Testis (tissue), 3 donors: ENCODE results near the gene FAM3B. TPM values are rescaled to one million over a fixed set of nuclear protein-coding genes. Genes with fewer than 3 reads are reported as not detected.

Experiments
- DNase-seq: peaks from one replicate; pipeline ENCODE4 v3.0.0-alpha.2; 2019
- H3K27ac ChIP-seq, 2 donors: fragments of 200-600 bp; sonication (generic); one replicate each; pipeline ENCODE4 v1.5.1; 2019
- H3K27me3 ChIP-seq: fragments of 200-600 bp; sonication (generic); one replicate; pipeline ENCODE4 v1.5.1; 2019
- H3K36me3 ChIP-seq: fragments of 200-600 bp; sonication (generic); one replicate; pipeline ENCODE4 v1.5.1; 2017; ENCODE audit warnings: low read depth; ENCODE audit errors: missing control alignments
- H3K4me1 ChIP-seq: fragments of 200-600 bp; sonication (generic); one replicate; pipeline ENCODE4 v1.5.1; 2019
- H3K4me3 ChIP-seq, 2 donors: fragments of 200-600 bp; sonication (generic); one replicate each; pipeline ENCODE4 v1.5.1; 2017 to 2019
- H3K9me3 ChIP-seq: fragments of 200-600 bp; sonication (generic); one replicate; pipeline ENCODE4 v1.5.1; 2017
- CTCF ChIP-seq, 3 experiments: fragments of 450-650 bp in 2 of 3; fragments of 200-600 bp in 1 of 3; sonication (generic) in 1 of 3; IDR thresholded peaks; one replicate each; pipeline ENCODE4 v1.5.1; 2016 to 2019; ENCODE audit warnings: antibody characterized with exemption in 3 of 3, mild to moderate bottlenecking in 2 of 3, moderate library complexity in 1 of 3
- POLR2A ChIP-seq: fragments of 450-650 bp; IDR thresholded peaks from one replicate; pipeline ENCODE4 v1.6.1; 2017; ENCODE audit warnings: antibody characterized with exemption, mild to moderate bottlenecking, moderate library complexity
- WGBS, 2 donors: methylation state at CpG; one replicate each; pipeline ENCODE4 v1.1.5; 2018; 5-methylcytosine and 5-hydroxymethylcytosine counted together
- intact Hi-C: fragments of 100-400 bp; cut with DNase I; formaldehyde crosslinking; loops from one replicate; pipeline ENCODE4 v1.15.1; 2023; ENCODE audit warnings: low total_unique reads
- polyA plus RNA-seq: library from polyadenylated mRNA; stranded (reverse); fragments of 350-450 nt; fragmentation: Illumina TruSeq; extraction: RNeasy Lipid Tissue Mini Kit (QIAGEN cat#74804); gene quantifications from one replicate; pipeline ENCODE4 v1.2.3, GENCODE V29; 2014; ENCODE audit warnings: low read depth, low replicate concordance; ENCODE audit not compliant: insufficient read depth
- total RNA-seq, 2 donors: library from RNA; depleted of rRNA; stranded (reverse); fragments of >200 nt; gene quantifications; one replicate each; pipeline ENCODE4 v1.2.3, GENCODE V29; 2016

FAM3B gene
- total and polyA plus RNA-seq, 3 donors from 2014 or later = 4.9 to 14.1 (median 9.4) TPM

- WGBS, 2 donors = 79 to 82% methylated on average over 8 of the region's 8 CpGs
- TF ChIP-seq CTCF (IDR thresholded peaks at IDR 0.05) = no peak
- no peak for TF ChIP-seq POLR2A
- H3K9me3 ChIP-seq = no peaks in the 10 kb centered on the region
- DNase-seq = no peak
- intact Hi-C loops = no loop called here
- no peak overlapping the region for H3K4me3 ChIP-seq
- no peaks in the 10 kb centered on the region for H3K4me1 ChIP-seq
- H3K27ac ChIP-seq = no peak overlapping the region
- no peaks in the 10 kb centered on the region for H3K36me3 ChIP-seq
- H3K27me3 ChIP-seq = no peaks in the 10 kb centered on the region
Measured at GRCh38 chr21:41327753-41328152, 11.2 kb downstream of the FAM3B start.

- TF ChIP-seq POLR2A (no peak), CTCF (IDR thresholded peaks at IDR 0.05) (no peak)
- no peak for DNase-seq
- Histone ChIP-seq H3K9me3 (no peaks in the 10 kb centered on the region), H3K4me1 (no peaks in the 10 kb centered on the region), H3K4me3 (no peak overlapping the region), H3K27ac (no peak overlapping the region), H3K36me3 (no peaks in the 10 kb centered on the region), H3K27me3 (no peaks in the 10 kb centered on the region)
- WGBS, 2 donors = 75 to 78% methylated on average over 16 of the region's 16 CpGs
- intact Hi-C loops = no loop called here
Measured at GRCh38 chr21:41328660-41329607, 12.3 kb downstream of the FAM3B start.

GRCh38 chr21:41333752-41334151 lies 17.2 kb downstream of the FAM3B start:
- Histone ChIP-seq H3K27ac (no peak overlapping the region), H3K4me3 (no peak overlapping the region), H3K36me3 (no peaks in the 10 kb centered on the region), H3K27me3 (no peaks in the 10 kb centered on the region), H3K4me1 (no peaks in the 10 kb centered on the region), H3K9me3 (no peaks in the 10 kb centered on the region)
- whole genome bisulfite sequencing, 2 donors = 93 to 100% methylated on average over 1 of the region's 1 CpG
- TF ChIP-seq POLR2A = no peak
- TF ChIP-seq CTCF (IDR thresholded peaks at IDR 0.05) = no peak
- intact Hi-C loops = no loop called here
- DNase-seq = no peak

GRCh38 chr21:41337515-41337914 lies 20.9 kb downstream of the FAM3B start:
- Histone ChIP-seq H3K27ac (no peak overlapping the region), H3K4me3 (no peak overlapping the region), H3K4me1 (no peaks in the 10 kb centered on the region), H3K9me3 (no peaks in the 10 kb centered on the region), H3K27me3 (no peaks in the 10 kb centered on the region), H3K36me3 (no peaks in the 10 kb centered on the region)
- intact Hi-C loops = no loop called here
- TF ChIP-seq CTCF (IDR thresholded peaks at IDR 0.05) (no peak), POLR2A (no peak)
- 92 to 96% methylated on average over 3 of the region's 3 CpGs for WGBS, 2 donors
- DNase-seq = no peak
